HEK293 (cell line): ENCODE results near the gene FERMT2.

ENCODE experiments used
- REST ChIP-seq: fragments of 450-650 bp; formaldehyde crosslinking; IDR thresholded peaks from 2 replicates; pipeline ENCODE4 v1.5.1; 2016; ENCODE audit warnings: missing biosample characterization, missing genetic modification characterization
- SCRT1 ChIP-seq: fragments of 450-650 bp; formaldehyde crosslinking; IDR thresholded peaks from 2 replicates; pipeline ENCODE4 v1.5.1; 2016; ENCODE audit warnings: missing biosample characterization, missing genetic modification characterization, borderline replicate concordance
- ZBTB1 ChIP-seq: fragments of 450-650 bp; formaldehyde crosslinking; IDR thresholded peaks from 2 replicates; pipeline ENCODE4 v1.5.1; 2016; ENCODE audit warnings: missing biosample characterization, missing genetic modification characterization
- ZBTB21 ChIP-seq: fragments of 450-650 bp; formaldehyde crosslinking; IDR thresholded peaks from 2 replicates; pipeline ENCODE4 v1.5.1; 2017; ENCODE audit warnings: missing biosample characterization, missing genetic modification characterization
- ZBTB26 ChIP-seq: fragments of 450-650 bp; formaldehyde crosslinking; optimal IDR thresholded peaks from 2 replicates; pipeline ENCODE3; 2016; ENCODE audit warnings: missing biosample characterization, mild to moderate bottlenecking, missing genetic modification characterization
- ZBTB48 ChIP-seq: fragments of 450-650 bp; formaldehyde crosslinking; IDR thresholded peaks from 2 replicates; pipeline ENCODE4 v1.5.1; 2016; ENCODE audit warnings: missing biosample characterization, missing genetic modification characterization
- ZIC2 ChIP-seq: fragments of 450-650 bp; formaldehyde crosslinking; IDR thresholded peaks from 2 replicates; pipeline ENCODE4 v1.5.1; 2016; ENCODE audit warnings: missing biosample characterization, missing genetic modification characterization
- ZNF10 ChIP-seq: fragments of 450-650 bp; formaldehyde crosslinking; IDR thresholded peaks from 2 replicates; pipeline ENCODE4 v1.5.1; 2017; ENCODE audit warnings: missing biosample characterization, missing genetic modification characterization
- ZNF175 ChIP-seq: fragments of 450-650 bp; formaldehyde crosslinking; IDR thresholded peaks from 2 replicates; pipeline ENCODE4 v1.5.1; 2016; ENCODE audit warnings: missing biosample characterization, missing genetic modification characterization
- ZNF274 ChIP-seq, 2 experiments: fragments of 200-500 bp in 1 of 2; fragments of 450-650 bp in 1 of 2; sonication (Bioruptor generic) in 1 of 2; formaldehyde crosslinking in 1 of 2; IDR thresholded peaks; 2 replicates each; pipeline versions ENCODE4 v1.5.1 to v1.6.1; 2014 to 2016; ENCODE audit warnings: borderline replicate concordance in 1 of 2, inconsistent platforms in 1 of 2, low read length in 1 of 2, missing biosample characterization in 1 of 2, missing genetic modification characterization in 1 of 2
- TF ChIP-seq, protein P1 (sequence below): fragments of 450-650 bp; formaldehyde crosslinking; IDR thresholded peaks from 2 replicates; pipeline ENCODE4 v1.5.1; 2016; ENCODE audit warnings: missing biosample characterization, missing genetic modification characterization
- TF ChIP-seq, protein P2 (sequence below): fragments of 450-650 bp; formaldehyde crosslinking; IDR thresholded peaks from 2 replicates; pipeline ENCODE4 v1.5.1; 2016; ENCODE audit warnings: missing biosample characterization, missing genetic modification characterization, low read depth

- no peak for TF ChIP-seq ZIC2 (tag by site-specific recombination)
- TF ChIP-seq ZBTB21 (tag by site-specific recombination) = no peak
- TF ChIP-seq SCRT1 (tag by site-specific recombination) = no peak
- TF ChIP-seq, protein P1, sequence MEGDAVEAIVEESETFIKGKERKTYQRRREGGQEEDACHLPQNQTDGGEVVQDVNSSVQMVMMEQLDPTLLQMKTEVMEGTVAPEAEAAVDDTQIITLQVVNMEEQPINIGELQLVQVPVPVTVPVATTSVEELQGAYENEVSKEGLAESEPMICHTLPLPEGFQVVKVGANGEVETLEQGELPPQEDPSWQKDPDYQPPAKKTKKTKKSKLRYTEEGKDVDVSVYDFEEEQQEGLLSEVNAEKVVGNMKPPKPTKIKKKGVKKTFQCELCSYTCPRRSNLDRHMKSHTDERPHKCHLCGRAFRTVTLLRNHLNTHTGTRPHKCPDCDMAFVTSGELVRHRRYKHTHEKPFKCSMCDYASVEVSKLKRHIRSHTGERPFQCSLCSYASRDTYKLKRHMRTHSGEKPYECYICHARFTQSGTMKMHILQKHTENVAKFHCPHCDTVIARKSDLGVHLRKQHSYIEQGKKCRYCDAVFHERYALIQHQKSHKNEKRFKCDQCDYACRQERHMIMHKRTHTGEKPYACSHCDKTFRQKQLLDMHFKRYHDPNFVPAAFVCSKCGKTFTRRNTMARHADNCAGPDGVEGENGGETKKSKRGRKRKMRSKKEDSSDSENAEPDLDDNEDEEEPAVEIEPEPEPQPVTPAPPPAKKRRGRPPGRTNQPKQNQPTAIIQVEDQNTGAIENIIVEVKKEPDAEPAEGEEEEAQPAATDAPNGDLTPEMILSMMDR (tag by site-specific recombination) = no peak
- no peak for TF ChIP-seq REST (tag by site-specific recombination)
- TF ChIP-seq, protein P2, sequence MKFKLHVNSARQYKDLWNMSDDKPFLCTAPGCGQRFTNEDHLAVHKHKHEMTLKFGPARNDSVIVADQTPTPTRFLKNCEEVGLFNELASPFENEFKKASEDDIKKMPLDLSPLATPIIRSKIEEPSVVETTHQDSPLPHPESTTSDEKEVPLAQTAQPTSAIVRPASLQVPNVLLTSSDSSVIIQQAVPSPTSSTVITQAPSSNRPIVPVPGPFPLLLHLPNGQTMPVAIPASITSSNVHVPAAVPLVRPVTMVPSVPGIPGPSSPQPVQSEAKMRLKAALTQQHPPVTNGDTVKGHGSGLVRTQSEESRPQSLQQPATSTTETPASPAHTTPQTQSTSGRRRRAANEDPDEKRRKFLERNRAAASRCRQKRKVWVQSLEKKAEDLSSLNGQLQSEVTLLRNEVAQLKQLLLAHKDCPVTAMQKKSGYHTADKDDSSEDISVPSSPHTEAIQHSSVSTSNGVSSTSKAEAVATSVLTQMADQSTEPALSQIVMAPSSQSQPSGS = no peak
- no peak for TF ChIP-seq ZBTB26
- no peak for TF ChIP-seq ZBTB48 (tag by site-specific recombination)
- no peak for TF ChIP-seq ZNF10 (tag by site-specific recombination)
- TF ChIP-seq ZBTB1 (tag by site-specific recombination) = no peak
- no peak for TF ChIP-seq ZNF175 (tag by site-specific recombination)
- no peak for TF ChIP-seq ZNF274 (IDR thresholded peaks at IDR 0.05; ENCODE audit: low read length)
- TF ChIP-seq ZNF274 (tag by site-specific recombination; IDR thresholded peaks at IDR 0.05; ENCODE audit: borderline replicate concordance) = no peak
Observed at GRCh38 chr14:52885230-52885629, 65.6 kb downstream of the FERMT2 start.
